Renal pelvis (tissue), 4 donors: Measurements from ENCODE around the gene NAALADL2. TPM values are rescaled to one million over a fixed set of nuclear protein-coding genes. Genes with fewer than 3 reads are reported as not detected.

ENCODE experiments used
- DNase-seq: peaks from one replicate; pipeline ENCODE4 v3.0.0-alpha.2; 2013
- polyA plus RNA-seq, 3 donors: library from polyadenylated mRNA; unstranded; fragments of 120-200 nt; gene quantifications; one replicate each; pipeline ENCODE4 v1.2.1, GENCODE V29; 2013; ENCODE audit not compliant: insufficient read length in 3 of 3

The NAALADL2 gene
- polyA plus RNA-seq, 3 donors, result 16.0 to 21.3 (median 17.7) TPM

DNA sequence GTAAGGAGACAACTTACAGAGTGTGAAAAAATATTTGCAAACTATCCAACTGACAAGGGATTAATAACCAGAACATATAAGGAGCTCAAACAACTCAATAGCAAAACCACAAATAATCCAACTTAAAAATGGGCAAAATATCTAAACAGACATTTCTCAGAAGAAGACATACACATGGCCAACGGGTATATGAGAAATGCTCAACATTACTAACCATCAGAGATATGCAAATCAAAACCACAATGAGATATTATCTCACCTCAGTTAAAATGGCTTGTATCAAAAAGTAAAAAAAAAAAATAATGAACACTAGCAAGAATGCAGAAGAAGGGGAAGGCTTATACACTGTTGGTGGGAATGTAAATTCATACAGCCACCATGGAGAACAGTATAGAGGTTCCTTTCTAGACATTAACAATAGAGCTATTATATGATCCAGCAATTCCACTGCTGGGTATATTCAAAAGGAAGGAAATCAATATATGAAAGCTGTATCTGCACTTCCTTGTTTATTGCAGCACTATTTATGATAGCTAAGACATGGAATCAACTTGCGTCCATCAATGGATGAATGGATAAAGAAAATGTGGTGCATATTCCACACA, 998.6 kb downstream of the NAALADL2 start:
- no peak for DNase-seq
